ENCODE measurements around the gene ARHGEF16. TPM values are rescaled to one million over a fixed set of nuclear protein-coding genes. Genes with fewer than 3 reads are reported as not detected.

ARHGEF16 gene
- total and polyA plus RNA-seq, 2 donors (not counting 1 experiment from before 2014, with no cell fraction given), result 0.13 to 0.22 TPM

- H3K4me1 ChIP-seq (ENCODE audit: control insufficient read depth in 2 of 2, insufficient read depth in 2 of 2, low read length in 2 of 2), result peaks cover 0 to 6% of the 10 kb centered on the region in 2 donors
- H3K27me3 ChIP-seq (replicated peaks in 1 of 4; ENCODE audit: control extremely low read depth in 1 of 4, control insufficient read depth in 3 of 4, insufficient read depth in 4 of 4, low read length in 3 of 4), result peaks cover 0 to 3% (median 0%) of the 10 kb centered on the region in 4 experiments
- no peaks in the 10 kb centered on the region for H3K36me3 ChIP-seq (replicated peaks in 1 of 2; ENCODE audit: control extremely low read depth in 1 of 2, control insufficient read depth in 1 of 2, extremely low read depth in 1 of 2, insufficient read depth in 2 of 2, low read length in 1 of 2)
- H3K27ac Mint-ChIP-seq, result no peak overlapping the region
- H3K27me3 Mint-ChIP-seq, result peaks cover 8% of the 10 kb centered on the region
- CTCF ChIA-PET, result interaction anchor here (0.7 to 2.2 kb wide), 5 partner anchors 413 to 871 kb away, joined by 3 to 9 read pairs (median 3); no protein-coding TSS in a partner anchor
- 96% methylated on average over 41 of the region's 44 CpGs for WGBS (ENCODE audit: insufficient coverage)
- no peak for TF ChIP-seq EZH2 (IDR thresholded peaks at IDR 0.05; ENCODE audit: borderline replicate concordance, insufficient read depth, low read depth, low read length, poor library complexity, severe bottlenecking)
- TF ChIP-seq, protein P1, sequence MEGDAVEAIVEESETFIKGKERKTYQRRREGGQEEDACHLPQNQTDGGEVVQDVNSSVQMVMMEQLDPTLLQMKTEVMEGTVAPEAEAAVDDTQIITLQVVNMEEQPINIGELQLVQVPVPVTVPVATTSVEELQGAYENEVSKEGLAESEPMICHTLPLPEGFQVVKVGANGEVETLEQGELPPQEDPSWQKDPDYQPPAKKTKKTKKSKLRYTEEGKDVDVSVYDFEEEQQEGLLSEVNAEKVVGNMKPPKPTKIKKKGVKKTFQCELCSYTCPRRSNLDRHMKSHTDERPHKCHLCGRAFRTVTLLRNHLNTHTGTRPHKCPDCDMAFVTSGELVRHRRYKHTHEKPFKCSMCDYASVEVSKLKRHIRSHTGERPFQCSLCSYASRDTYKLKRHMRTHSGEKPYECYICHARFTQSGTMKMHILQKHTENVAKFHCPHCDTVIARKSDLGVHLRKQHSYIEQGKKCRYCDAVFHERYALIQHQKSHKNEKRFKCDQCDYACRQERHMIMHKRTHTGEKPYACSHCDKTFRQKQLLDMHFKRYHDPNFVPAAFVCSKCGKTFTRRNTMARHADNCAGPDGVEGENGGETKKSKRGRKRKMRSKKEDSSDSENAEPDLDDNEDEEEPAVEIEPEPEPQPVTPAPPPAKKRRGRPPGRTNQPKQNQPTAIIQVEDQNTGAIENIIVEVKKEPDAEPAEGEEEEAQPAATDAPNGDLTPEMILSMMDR (IDR thresholded peaks at IDR 0.05), result no peak
- no peaks in the 10 kb centered on the region for H4K20me1 ChIP-seq (ENCODE audit: control insufficient read depth, insufficient read depth, low read length, poor library complexity, severe bottlenecking)
- no peaks in the 10 kb centered on the region for H3K79me2 ChIP-seq (ENCODE audit: control insufficient read depth, insufficient read depth, low read length)
- no peak overlapping the region for H3K4me2 ChIP-seq (replicated peaks; ENCODE audit: low read depth, low read length, poor library complexity, severe bottlenecking)
- DNase-seq (no peak), ATAC-seq (ENCODE audit: low read depth) (no peak)
- no peak overlapping the region for H2AFZ ChIP-seq (ENCODE audit: insufficient read depth, low read depth, low read length, poor library complexity, severe bottlenecking)
- no peak overlapping the region for H3K9ac ChIP-seq (ENCODE audit: low read length)
- POLR2A ChIA-PET, result no interaction called here
- H3K27ac ChIP-seq (ENCODE audit: low read length in 2 of 2), result no peak overlapping the region
- no peak overlapping the region for H3K4me3 Mint-ChIP-seq
- no peaks in the 10 kb centered on the region for H3K9me3 ChIP-seq (ENCODE audit: control extremely low read depth in 1 of 3, control insufficient read depth in 2 of 3, insufficient read depth in 1 of 3, low read length in 2 of 3)
- intact Hi-C loops (cut with micrococcal nuclease), result loop anchor here (10.0 kb wide), 1 partner anchor 1231 kb away; the partner anchor contains the start of gene FAAP20
- H3K9me3 Mint-ChIP-seq (ENCODE audit: insufficient read depth), result no peaks in the 10 kb centered on the region
- no peak overlapping the region for H3K4me3 ChIP-seq (ENCODE audit: control extremely low read depth in 1 of 5, extremely low read depth in 1 of 5, insufficient read depth in 1 of 5, low read depth in 2 of 5, low read length in 4 of 5)
- no peaks in the 10 kb centered on the region for H3K4me1 Mint-ChIP-seq
Observed at GRCh38 chr1:3425486-3426215, 28.8 kb upstream of the ARHGEF16 start.

- no peaks in the 10 kb centered on the region for H4K20me1 ChIP-seq (ENCODE audit: control insufficient read depth, insufficient read depth, low read length, poor library complexity, severe bottlenecking)
- no peak overlapping the region for H3K4me3 Mint-ChIP-seq
- H3K4me1 Mint-ChIP-seq, result no peaks in the 10 kb centered on the region
- H3K27me3 Mint-ChIP-seq, result peaks cover 2% of the 10 kb centered on the region
- no peak overlapping the region for H3K27ac Mint-ChIP-seq
- no peak overlapping the region for H3K4me2 ChIP-seq (replicated peaks; ENCODE audit: low read depth, low read length, poor library complexity, severe bottlenecking)
- H3K36me3 ChIP-seq (replicated peaks in 1 of 2; ENCODE audit: control extremely low read depth in 1 of 2, control insufficient read depth in 1 of 2, extremely low read depth in 1 of 2, insufficient read depth in 2 of 2, low read length in 1 of 2), result no peaks in the 10 kb centered on the region
- H3K9me3 Mint-ChIP-seq (ENCODE audit: insufficient read depth), result no peaks in the 10 kb centered on the region
- no peaks in the 10 kb centered on the region for H3K79me2 ChIP-seq (ENCODE audit: control insufficient read depth, insufficient read depth, low read length)
- POLR2A ChIA-PET, result no interaction called here
- CTCF ChIA-PET, result no interaction called here
- H3K27me3 ChIP-seq (replicated peaks in 1 of 4; ENCODE audit: control extremely low read depth in 1 of 4, control insufficient read depth in 3 of 4, insufficient read depth in 4 of 4, low read length in 3 of 4), result no peaks in the 10 kb centered on the region
- H3K4me3 ChIP-seq (ENCODE audit: control extremely low read depth in 1 of 5, extremely low read depth in 1 of 5, insufficient read depth in 1 of 5, low read depth in 2 of 5, low read length in 4 of 5), result no peak overlapping the region
- intact Hi-C loops (cut with micrococcal nuclease), result loop anchor here (10.0 kb wide), 1 partner anchor 1232 kb away; the partner anchor contains the start of gene FAAP20
- no peak overlapping the region for H3K9ac ChIP-seq (ENCODE audit: low read length)
- TF ChIP-seq EZH2 (IDR thresholded peaks at IDR 0.05; ENCODE audit: borderline replicate concordance, insufficient read depth, low read depth, low read length, poor library complexity, severe bottlenecking), result no peak
- TF ChIP-seq, protein P1 (IDR thresholded peaks at IDR 0.05), result no peak
- no peak overlapping the region for H2AFZ ChIP-seq (ENCODE audit: insufficient read depth, low read depth, low read length, poor library complexity, severe bottlenecking)
- no peaks in the 10 kb centered on the region for H3K9me3 ChIP-seq (ENCODE audit: control extremely low read depth in 1 of 3, control insufficient read depth in 2 of 3, insufficient read depth in 1 of 3, low read length in 2 of 3)
- H3K27ac ChIP-seq (ENCODE audit: low read length in 2 of 2), result no peak overlapping the region
- DNase-seq (no peak), ATAC-seq (ENCODE audit: low read depth) (no peak)
- 90% methylated on average over 17 of the region's 20 CpGs for WGBS (ENCODE audit: insufficient coverage)
- H3K4me1 ChIP-seq (ENCODE audit: control insufficient read depth in 2 of 2, insufficient read depth in 2 of 2, low read length in 2 of 2), result peaks cover 0 to 6% of the 10 kb centered on the region in 2 donors
Observed at GRCh38 chr1:3426956-3427535, 27.4 kb upstream of the ARHGEF16 start.
